Heart right ventricle (tissue), 16 donors: ENCODE results near the gene PDZD4. TPM values are rescaled to one million over a fixed set of nuclear protein-coding genes. Genes with fewer than 3 reads are reported as not detected.

ENCODE experiments used
- ATAC-seq, 8 donors: fragments of 200-7000 bp; cut with Tn5 transposase; one replicate each; pipeline ENCODE4 v1.9.1; 2020; ENCODE audit warnings: mild to moderate bottlenecking in 8 of 8, moderate library complexity in 8 of 8, moderate number of reproducible peaks in 1 of 8
- DNase-seq, 2 donors: peaks; one replicate each; pipeline ENCODE4 v3.0.0-alpha.2; 2020
- H3K27ac ChIP-seq, 10 donors: fragments of 200-600 bp; sonication (generic) in 2 of 10; one replicate each; pipeline versions ENCODE4 v1.5.0 to v1.8.0; 2020 to 2022; ENCODE audit warnings: mild to moderate bottlenecking in 3 of 10
- H3K27me3 ChIP-seq, 7 donors: fragments of 200-600 bp; one replicate each; pipeline ENCODE4 v1.8.0; 2021 to 2022; ENCODE audit warnings: mild to moderate bottlenecking in 2 of 7
- H3K36me3 ChIP-seq, 9 donors: fragments of 200-600 bp; sonication (generic) in 1 of 9; one replicate each; pipeline versions ENCODE4 v1.5.0 to v1.8.0; 2020 to 2022; ENCODE audit warnings: mild to moderate bottlenecking in 2 of 9
- H3K4me1 ChIP-seq, 9 donors: fragments of 200-600 bp; sonication (generic) in 1 of 9; one replicate each; pipeline versions ENCODE4 v1.5.0 to v1.8.0; 2020 to 2022; ENCODE audit warnings: mild to moderate bottlenecking in 4 of 9
- H3K4me3 ChIP-seq, 10 donors: fragments of 200-600 bp; sonication (generic) in 2 of 10; one replicate each; pipeline versions ENCODE4 v1.5.0 to v1.8.0; 2020 to 2022; ENCODE audit warnings: mild to moderate bottlenecking in 7 of 10, moderate library complexity in 2 of 10
- H3K9me3 ChIP-seq, 11 donors: fragments of 200-600 bp in 10 of 11; sonication (generic) in 2 of 11; one replicate each; pipeline versions ENCODE4 v1.5.0 to v1.8.0; 2013 to 2022; ENCODE audit warnings: mild to moderate bottlenecking in 2 of 11, control low read depth in 1 of 11, moderate library complexity in 1 of 11
- WGBS, 2 donors: extraction: QIAGEN DNeasy Blood & Tissue Kit; methylation state at CpG; one replicate each; pipeline ENCODE4 v1.1.7; 2013; ENCODE audit warnings: inconsistent platforms in 1 of 2; 5-methylcytosine and 5-hydroxymethylcytosine counted together
- intact Hi-C, 10 donors: fragments of 100-400 bp; cut with DNase I; formaldehyde crosslinking; loops; one replicate each; pipeline versions ENCODE4 v1.11.1 to v1.14.2; 2022
- polyA plus RNA-seq, 2 donors: library from polyadenylated mRNA; stranded (reverse); fragments of 200-250 nt; gene quantifications; one replicate each; pipeline ENCODE4 v1.2.3, GENCODE V29; 2013
- total RNA-seq, 10 donors: library from RNA; stranded (reverse); fragmentation: NEBNext Ultra II Directional in 3 of 10; extraction: Animal tissue kit (Norgen Biotek cat#: 25700) in 3 of 10; gene quantifications; one replicate each; pipeline versions ENCODE4 v1.2.1 to v1.2.4, GENCODE V29; 2021 to 2023
- TF ChIP-seq, protein P1 (sequence below), 9 donors: fragments of 200-600 bp; sonication (generic) in 2 of 9; IDR thresholded peaks; one replicate each; pipeline versions ENCODE4 v1.5.0 to v1.8.0; 2021 to 2022; ENCODE audit warnings: antibody characterized with exemption in 9 of 9, mild to moderate bottlenecking in 5 of 9, moderate library complexity in 1 of 9
- donor health status: Arrhythmogenic right ventricular cardiomyopathy.
- donor health status: ischemic (EF 13 %, LVEDD 7.1; RV severe dilation, severe dysfunction).
- donor health status: healthy with polysubstance abuse.
- donor health status: DM: no; HTN: yes; CAD: no.
- donor health status: DM: no; HTN: no; CAD: no.
- donor health status: ischemic (EF 25% LVEDD 6.9; RV normal size, moderate dysfunction).
- donor health status: ischemic (EF 25% LVEDD 5.7; RV mildly dilated, moderate dysfunction).
- donor health status: healthy.
- donor health status: DM: yes; HTN: yes; CAD: no.
- donor health status: Ischemic cardiomyopathy.
- donor health status: ischemic (EF 35%, LVEDD 5.7; RV mildly dilated, moderate dysfunction).
- donor health status: nonischemic (EF 11% LVEDD 7.7; RV severe dilation, severe dysfunction).
- donor health status: DM: yes; HTN: yes; CAD: no.
- donor health status: PGD.
- donor health status: ischemic (EF 29% LVEDD 5.4; RV normal size, mild dysfunction).
- donor health status: nonischemic (EF 23%, LVEDD 6.1; RV moderate dilation, normal function).

PDZD4 gene
- total and polyA plus RNA-seq, 12 donors, result 1.2 to 4.5 (median 2.3) TPM

DNA sequence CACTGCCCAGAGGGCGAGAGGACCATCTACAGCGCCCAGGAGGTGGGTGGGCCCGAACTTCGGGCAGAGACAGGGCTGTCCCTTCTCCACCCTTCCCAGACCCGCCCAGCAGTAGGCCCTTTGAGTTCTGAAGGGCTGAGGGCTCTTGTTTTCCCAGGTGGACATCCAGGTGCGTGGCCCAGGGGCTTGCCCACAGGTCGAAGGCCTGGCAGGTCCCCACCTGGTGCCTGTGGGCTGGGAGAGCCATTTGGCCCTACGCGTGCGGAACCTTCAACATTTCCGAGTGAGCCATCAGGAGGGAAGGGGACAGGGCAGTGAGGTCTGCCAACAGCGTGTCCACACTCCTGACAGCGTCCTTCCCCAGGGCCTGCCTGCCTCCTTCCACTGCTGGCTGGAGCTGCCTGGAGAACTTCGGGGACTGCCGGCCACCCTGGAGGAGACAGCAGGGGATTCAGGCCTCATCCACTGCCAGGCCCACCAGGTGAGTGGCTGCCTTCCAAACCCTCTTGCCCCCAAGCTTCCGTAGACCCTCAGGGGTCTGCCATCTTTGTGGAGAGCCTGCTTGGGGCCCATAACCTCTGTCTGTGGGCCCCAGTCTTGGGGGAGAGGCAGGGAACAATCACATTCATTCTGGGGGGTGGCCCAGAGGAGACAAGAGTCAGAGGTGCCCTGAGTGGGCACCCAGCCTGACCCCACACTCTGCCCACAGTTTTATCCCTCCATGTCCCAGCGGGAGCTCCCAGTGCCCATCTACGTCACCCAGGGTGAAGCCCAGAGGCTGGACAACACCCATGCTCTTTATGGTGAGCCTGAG, 59.5 kb downstream of the PDZD4 start:
- Histone ChIP-seq H3K9me3 (no peaks in the 10 kb centered on the region), H3K27me3 (peaks cover 0 to 3% (median 0%) of the 10 kb centered on the region in 7 donors), H3K4me3 (no peak overlapping the region), H3K27ac (no peak overlapping the region), H3K36me3 (no peaks in the 10 kb centered on the region), H3K4me1 (peaks cover 0 to 5% (median 3%) of the 10 kb centered on the region in 9 donors)
- 93% methylated on average over 17 to 18 of the region's 18 CpGs for WGBS, 2 donors
- TF ChIP-seq, protein P1, sequence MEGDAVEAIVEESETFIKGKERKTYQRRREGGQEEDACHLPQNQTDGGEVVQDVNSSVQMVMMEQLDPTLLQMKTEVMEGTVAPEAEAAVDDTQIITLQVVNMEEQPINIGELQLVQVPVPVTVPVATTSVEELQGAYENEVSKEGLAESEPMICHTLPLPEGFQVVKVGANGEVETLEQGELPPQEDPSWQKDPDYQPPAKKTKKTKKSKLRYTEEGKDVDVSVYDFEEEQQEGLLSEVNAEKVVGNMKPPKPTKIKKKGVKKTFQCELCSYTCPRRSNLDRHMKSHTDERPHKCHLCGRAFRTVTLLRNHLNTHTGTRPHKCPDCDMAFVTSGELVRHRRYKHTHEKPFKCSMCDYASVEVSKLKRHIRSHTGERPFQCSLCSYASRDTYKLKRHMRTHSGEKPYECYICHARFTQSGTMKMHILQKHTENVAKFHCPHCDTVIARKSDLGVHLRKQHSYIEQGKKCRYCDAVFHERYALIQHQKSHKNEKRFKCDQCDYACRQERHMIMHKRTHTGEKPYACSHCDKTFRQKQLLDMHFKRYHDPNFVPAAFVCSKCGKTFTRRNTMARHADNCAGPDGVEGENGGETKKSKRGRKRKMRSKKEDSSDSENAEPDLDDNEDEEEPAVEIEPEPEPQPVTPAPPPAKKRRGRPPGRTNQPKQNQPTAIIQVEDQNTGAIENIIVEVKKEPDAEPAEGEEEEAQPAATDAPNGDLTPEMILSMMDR (IDR thresholded peaks at IDR 0.05), result no peak
- DNase-seq, result no peak
- intact Hi-C loops, result no loop called here
- no peak for ATAC-seq

DNA sequence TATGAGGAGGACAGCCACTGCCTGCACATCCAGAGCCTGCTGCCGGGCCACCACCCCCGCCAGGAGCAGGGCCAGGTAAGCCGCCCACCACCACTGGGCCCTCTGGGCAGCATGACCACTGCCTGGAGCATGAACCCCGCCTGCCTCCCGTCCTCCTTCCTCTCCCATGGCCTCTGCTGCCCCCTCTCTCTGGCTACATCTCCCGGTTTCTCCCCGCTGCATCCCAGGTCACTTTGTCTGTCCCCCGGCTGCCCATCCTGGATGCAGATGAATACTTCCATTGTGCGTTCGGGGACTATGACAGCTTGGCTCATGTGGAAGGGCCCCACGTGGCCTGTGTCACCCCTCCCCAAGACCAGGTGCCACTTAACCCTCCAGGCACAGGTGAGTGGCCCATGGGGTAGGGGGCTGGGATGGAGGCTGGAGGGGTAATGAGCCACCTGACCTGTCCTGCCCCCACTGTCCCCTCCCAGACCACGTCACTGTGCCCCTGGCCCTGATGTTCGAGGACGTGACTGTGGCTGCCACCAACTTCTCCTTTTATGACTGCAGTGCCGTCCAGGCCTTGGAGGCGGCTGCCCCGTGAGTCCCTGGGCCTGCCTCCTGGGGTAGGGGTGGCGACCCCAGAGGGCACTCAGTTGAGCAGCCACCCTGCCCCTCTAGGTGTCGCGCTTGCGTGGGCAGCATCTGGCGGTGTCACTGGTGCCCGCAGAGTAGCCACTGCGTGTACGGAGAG, 60.3 kb downstream of the PDZD4 start:
- no peak overlapping the region for H3K27ac ChIP-seq
- no peak overlapping the region for H3K4me3 ChIP-seq
- 86 to 91% methylated on average over 20 to 23 of the region's 25 CpGs for WGBS, 2 donors
- H3K9me3 ChIP-seq, result no peaks in the 10 kb centered on the region
- H3K36me3 ChIP-seq, result no peaks in the 10 kb centered on the region
- TF ChIP-seq, protein P1 (IDR thresholded peaks at IDR 0.05), result no peak
- peaks cover 0 to 13% (median 9%) of the 10 kb centered on the region in 9 donors for H3K4me1 ChIP-seq
- H3K27me3 ChIP-seq, result peaks cover 0 to 5% (median 0%) of the 10 kb centered on the region in 7 donors
- DNase-seq, result peak in 1 of 2 donors; percentile 1
- no peak for ATAC-seq
- intact Hi-C loops, result loop anchor here in 2 of 10 donors (5.0 to 10.0 kb wide), 2 partner anchors 182 to 185 kb away; no protein-coding TSS in a partner anchor

DNA sequence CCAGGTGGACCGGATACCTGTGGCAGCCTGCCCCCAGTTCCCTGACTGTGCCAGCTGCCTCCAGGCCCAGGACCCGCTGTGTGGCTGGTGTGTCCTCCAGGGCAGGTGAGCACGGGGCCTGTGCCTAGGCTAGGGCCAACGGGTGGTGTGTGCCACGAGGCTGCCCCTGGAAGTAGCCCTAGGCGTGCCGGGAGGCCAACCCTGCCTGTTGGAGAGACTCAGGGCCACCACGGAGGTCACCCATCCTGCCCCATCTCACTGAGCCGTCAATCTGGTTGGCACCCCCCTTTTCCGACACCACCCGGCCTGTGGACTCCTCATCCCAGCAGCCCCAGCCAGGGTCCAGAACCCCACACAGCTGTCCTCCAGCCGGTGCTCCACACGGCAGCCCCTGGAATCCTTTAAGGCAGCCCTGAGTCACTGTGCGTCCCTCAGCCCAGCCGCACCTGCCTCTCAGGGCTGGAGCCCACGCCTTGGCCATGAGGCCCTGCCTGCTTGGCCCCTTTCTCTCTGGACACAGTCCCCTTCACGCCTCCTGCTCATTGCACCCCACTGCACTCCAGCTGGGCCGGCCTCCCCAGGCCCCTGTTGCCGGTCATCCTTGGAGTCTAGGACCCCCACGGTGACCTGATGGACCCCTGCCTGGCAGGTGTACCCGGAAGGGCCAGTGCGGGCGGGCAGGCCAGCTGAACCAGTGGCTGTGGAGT, 61.0 kb downstream of the PDZD4 start:
- no peak overlapping the region for H3K4me3 ChIP-seq
- peak in 1 of 2 donors; percentile 2 for DNase-seq
- no peaks in the 10 kb centered on the region for H3K36me3 ChIP-seq
- 88 to 90% methylated on average over 21 to 23 of the region's 23 CpGs for WGBS, 2 donors
- no peaks in the 10 kb centered on the region for H3K9me3 ChIP-seq
- no peak overlapping the region for H3K27ac ChIP-seq
- TF ChIP-seq, protein P1 (IDR thresholded peaks at IDR 0.05), result no peak
- H3K4me1 ChIP-seq, result peaks cover 2 to 19% (median 12%) of the 10 kb centered on the region in 9 donors
- intact Hi-C loops, result loop anchor here in 2 of 10 donors (5.0 to 10.0 kb wide), 2 partner anchors 183 to 185 kb away; no protein-coding TSS in a partner anchor
- peaks cover 0 to 11% (median 0%) of the 10 kb centered on the region in 7 donors for H3K27me3 ChIP-seq
- ATAC-seq, result no peak
